ENCODE measurements around the gene RRAS.

GRCh38 chr19:49686503-49687088 lies 46.7 kb upstream of the RRAS start:
- no peak for TF ChIP-seq CTCF (IDR thresholded peaks at IDR 0.05)
- TF ChIP-seq POLR2A (IDR thresholded peaks at IDR 0.05) = no peak

All from Peyer's patch (tissue), 4 donors.